GM12874 (cell line): ENCODE results near the gene OR8A1.

Source experiments
- CTCF ChIP-seq: IDR thresholded peaks from 2 replicates; pipeline ENCODE4 v1.5.1; 2011; ENCODE audit warnings: low read depth, mild to moderate bottlenecking, control low read depth, low read length, moderate library complexity; ENCODE audit not compliant: insufficient read depth

Gene OR8A1

DNA sequence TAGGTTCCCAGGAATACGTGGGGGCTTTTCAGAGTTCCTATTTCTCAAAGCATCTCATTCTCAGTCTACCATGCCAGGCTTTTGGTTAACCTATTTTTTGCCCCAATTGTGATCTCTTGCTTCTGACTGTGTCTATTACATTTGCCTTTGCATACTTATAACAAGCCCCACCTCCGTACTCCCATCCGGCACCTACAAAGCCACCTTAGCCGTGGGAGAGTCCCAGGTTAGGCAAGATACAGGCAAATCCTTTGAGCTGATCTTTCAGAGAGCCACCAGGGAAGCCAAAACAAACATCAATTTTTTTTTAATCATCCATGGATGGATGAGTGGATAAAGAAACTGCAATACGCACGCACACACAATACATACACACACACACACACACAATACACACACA lies 22.8 kb downstream of the OR8A1 start:
- no peak for TF ChIP-seq CTCF

- TF ChIP-seq CTCF = no peak
These were observed 25.5 kb downstream of the OR8A1 start for GRCh38 chr11:124595302-124595701.

DNA sequence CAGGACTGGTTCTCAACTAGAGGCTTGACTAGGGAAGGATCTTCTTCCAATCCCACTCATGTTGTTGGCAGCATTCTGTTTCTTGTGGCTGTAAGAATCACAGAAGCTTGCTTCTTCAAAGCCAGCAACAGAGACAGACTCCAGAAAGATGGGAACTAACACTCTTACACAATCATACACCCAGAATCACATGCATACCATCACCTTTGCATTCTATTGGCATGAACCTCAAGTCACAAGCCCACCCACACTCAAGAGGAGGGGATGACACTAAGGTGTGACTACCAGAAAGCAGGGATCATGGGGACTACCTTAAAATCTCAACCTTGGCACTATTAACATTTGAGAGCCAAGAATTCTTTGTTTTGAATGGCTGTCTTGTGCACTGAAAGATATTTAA lies 27.8 kb downstream of the OR8A1 start:
- TF ChIP-seq CTCF = no peak

DNA sequence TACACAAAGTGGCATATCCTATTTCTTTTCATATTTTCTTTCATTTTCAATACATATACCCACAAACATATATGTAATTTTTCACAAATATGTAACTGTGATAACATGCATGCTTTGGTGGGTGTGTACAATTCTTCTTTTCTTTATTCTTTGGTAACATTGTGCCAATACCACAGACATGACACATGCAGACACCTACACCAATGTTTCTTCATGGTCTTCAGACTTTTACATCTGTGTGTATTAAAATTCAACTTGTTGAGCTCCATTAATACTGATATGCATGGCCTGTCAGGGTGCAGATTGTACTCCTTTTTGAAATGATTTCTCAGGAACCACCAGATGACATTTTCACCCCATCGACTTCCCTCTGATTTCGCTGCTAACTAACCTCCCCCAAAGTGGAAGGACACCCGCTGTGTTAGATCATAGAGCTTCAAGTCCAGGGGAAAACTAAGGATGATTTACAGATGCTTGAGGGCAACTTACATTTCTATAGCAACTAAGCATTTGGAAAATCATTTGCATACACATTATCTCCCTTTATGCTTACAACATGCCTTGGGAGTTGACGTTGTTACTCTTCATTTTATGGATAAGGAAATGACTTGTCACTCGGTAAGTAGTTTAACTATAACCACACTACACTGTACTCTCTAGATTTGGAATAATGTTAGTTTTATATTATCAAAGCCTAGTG lies 31.0 kb downstream of the OR8A1 start:
- TF ChIP-seq CTCF = no peak

- TF ChIP-seq CTCF = no peak
These were observed 32.4 kb downstream of the OR8A1 start for GRCh38 chr11:124602193-124602592.

GRCh38 chr11:124605719-124606118 lies 35.9 kb downstream of the OR8A1 start:
- no peak for TF ChIP-seq CTCF

DNA sequence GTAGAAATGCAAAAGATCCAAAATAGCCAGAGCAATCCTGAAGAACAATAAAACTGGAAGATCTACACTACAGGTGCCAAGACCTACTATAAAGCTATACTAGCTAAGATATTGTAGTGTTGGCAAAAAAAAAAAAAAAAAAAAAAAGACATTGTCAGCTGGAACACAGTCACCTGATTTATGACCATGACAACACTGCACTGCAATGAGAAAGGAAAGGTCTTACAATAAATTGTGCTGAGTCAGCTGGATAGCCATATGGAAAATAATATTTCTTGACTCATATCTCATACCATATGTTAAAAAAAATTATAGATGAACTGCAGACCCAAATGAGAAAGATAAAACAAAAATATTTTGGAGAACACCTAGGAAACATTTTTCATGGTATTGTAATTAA lies 38.4 kb downstream of the OR8A1 start:
- no peak for TF ChIP-seq CTCF
